Measurements from ENCODE around the gene ASZ1.

ASZ1 gene

GRCh38 chr7:117323851-117324711 is 103.2 kb downstream of the ASZ1 start:
- no peak overlapping the region for H3K9ac ChIP-seq
- H3K36me3 ChIP-seq, result no peaks in the 10 kb centered on the region
- H4K20me1 ChIP-seq, result no peaks in the 10 kb centered on the region
- no peaks in the 10 kb centered on the region for H3K4me1 ChIP-seq
- no peak overlapping the region for H3K27ac ChIP-seq
- H3K4me3 ChIP-seq, result no peak overlapping the region
- H3K4me2 ChIP-seq, result no peak overlapping the region
- no peak for TF ChIP-seq Cebpa-rat (IDR thresholded peaks at IDR 0.05)
- H3K27me3 ChIP-seq, result no peaks in the 10 kb centered on the region; a peak in 1 of 22 replicates
- H3K9me3 ChIP-seq (replicated peaks in 1 of 11), result peaks cover 22 to 35% (median 27%) of the 10 kb centered on the region in 11 experiments

- Histone ChIP-seq H3K9ac (no peak overlapping the region), H4K20me1 (no peaks in the 10 kb centered on the region), H3K36me3 (no peaks in the 10 kb centered on the region), H3K27ac (no peak overlapping the region), H3K27me3 (no peaks in the 10 kb centered on the region; a peak in 1 of 22 replicates), H3K4me2 (no peak overlapping the region), H3K4me1 (no peaks in the 10 kb centered on the region), H3K4me3 (no peak overlapping the region), H3K9me3 (replicated peaks in 1 of 11) (peaks cover 22 to 35% (median 27%) of the 10 kb centered on the region in 11 experiments)
- TF ChIP-seq Cebpa-rat (IDR thresholded peaks at IDR 0.05), result no peak
Observed at GRCh38 chr7:117323305-117323850, 103.9 kb downstream of the ASZ1 start.

GRCh38 chr7:117322741-117323304 is 104.5 kb downstream of the ASZ1 start, which contains the start of gene WNT2:
Gene WNT2 (minus strand): TSS chr7:117323058. CDS start chr7:117322989, 69 bp downstream.
- H3K9ac ChIP-seq, result no peak within 1 kb of the TSS
- no peaks in the 10 kb centered on the region; a peak in 1 of 22 replicates for H3K27me3 ChIP-seq
- H3K9me3 ChIP-seq (replicated peaks in 1 of 11), result peaks cover 22 to 35% (median 27%) of the 10 kb centered on the region in 11 experiments
- H3K36me3 ChIP-seq, result no peaks in the 10 kb centered on the region
- no peak within 1 kb of the TSS for H3K4me3 ChIP-seq
- H3K27ac ChIP-seq, result no peak within 1 kb of the TSS
- H3K4me1 ChIP-seq, result no peaks in the 10 kb centered on the region
- no peak within 1 kb of the TSS for H3K4me2 ChIP-seq
- TF ChIP-seq Cebpa-rat (IDR thresholded peaks at IDR 0.05), result no peak
- no peaks in the 10 kb centered on the region for H4K20me1 ChIP-seq

- Histone ChIP-seq H3K9me3 (replicated peaks in 1 of 11) (peaks cover 22 to 35% (median 27%) of the 10 kb centered on the region in 11 experiments), H3K27me3 (no peaks in the 10 kb centered on the region; a peak in 1 of 22 replicates), H4K20me1 (no peaks in the 10 kb centered on the region), H3K4me1 (no peaks in the 10 kb centered on the region), H3K9ac (no peak overlapping the region), H3K4me3 (no peak overlapping the region), H3K4me2 (no peak overlapping the region), H3K36me3 (no peaks in the 10 kb centered on the region), H3K27ac (no peak overlapping the region)
- TF ChIP-seq Cebpa-rat (IDR thresholded peaks at IDR 0.05), result no peak
Observed at GRCh38 chr7:117320523-117320922, 106.8 kb downstream of the ASZ1 start.

- Histone ChIP-seq H3K36me3 (no peaks in the 10 kb centered on the region), H3K4me1 (no peaks in the 10 kb centered on the region), H4K20me1 (no peaks in the 10 kb centered on the region), H3K4me2 (no peak overlapping the region), H3K27me3 (no peaks in the 10 kb centered on the region; a peak in 1 of 22 replicates), H3K4me3 (no peak overlapping the region), H3K27ac (no peak overlapping the region), H3K9ac (no peak overlapping the region), H3K9me3 (replicated peaks in 1 of 11) (peaks cover 18 to 25% (median 21%) of the 10 kb centered on the region in 11 experiments)
- TF ChIP-seq Cebpa-rat (IDR thresholded peaks at IDR 0.05), result no peak
Observed at GRCh38 chr7:117319181-117319580, 108.1 kb downstream of the ASZ1 start.

- H3K4me1 ChIP-seq, result no peaks in the 10 kb centered on the region
- no peak overlapping the region for H3K9ac ChIP-seq
- no peak for TF ChIP-seq Cebpa-rat (IDR thresholded peaks at IDR 0.05)
- no peaks in the 10 kb centered on the region for H3K27me3 ChIP-seq
- H3K4me2 ChIP-seq, result no peak overlapping the region
- no peak overlapping the region for H3K27ac ChIP-seq
- H4K20me1 ChIP-seq, result no peaks in the 10 kb centered on the region
- no peaks in the 10 kb centered on the region for H3K36me3 ChIP-seq
- no peaks in the 10 kb centered on the region for H3K9me3 ChIP-seq (replicated peaks in 1 of 11)
- no peak overlapping the region for H3K4me3 ChIP-seq
Observed at GRCh38 chr7:117313582-117313981, 113.7 kb downstream of the ASZ1 start.
